Mucosa of gallbladder (tissue), 1 donor: Measurements from ENCODE around the gene STRN4. TPM values are rescaled to one million over a fixed set of nuclear protein-coding genes. Genes with fewer than 3 reads are reported as not detected.

Experiments used
- DNase-seq: peaks from one replicate; pipeline ENCODE4 v3.0.0-alpha.2; 2020; ENCODE audit warnings: low spot score
- total RNA-seq: library from RNA; stranded (reverse); gene quantifications from one replicate; pipeline ENCODE4 v1.2.1, GENCODE V29; 2021
- donor health status: DM: no; HTN: no; CAD: no.

STRN4 gene
- total RNA-seq, 1 donor from 2014 or later = 83.9 TPM

DNA sequence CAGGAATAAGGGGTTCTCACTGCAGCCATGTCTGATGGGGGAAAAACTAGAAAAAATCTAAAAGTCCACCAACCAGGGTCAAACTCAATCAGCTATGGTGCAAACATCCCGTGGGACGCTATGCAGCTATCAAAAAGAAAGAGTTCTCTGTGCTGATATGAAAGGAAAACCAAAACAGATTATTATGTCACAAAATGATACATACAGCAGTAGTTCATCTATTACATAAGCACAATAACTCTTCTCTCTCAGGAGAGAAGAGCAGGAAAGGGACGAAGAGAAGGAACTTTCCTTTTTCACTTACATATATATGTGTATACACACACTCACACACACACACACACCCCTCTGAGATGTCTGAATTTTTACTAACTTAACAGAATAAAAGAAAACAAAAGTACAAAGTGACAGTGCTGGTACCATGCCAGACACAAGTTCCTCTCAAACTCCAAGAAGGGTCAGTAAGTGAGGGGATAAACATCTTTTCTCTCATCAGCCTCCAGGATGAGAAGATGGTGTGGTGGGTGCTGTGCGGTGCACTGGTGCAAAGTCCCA lies 3.2 kb downstream of the STRN4 start:
- DNase-seq = no peak

DNA sequence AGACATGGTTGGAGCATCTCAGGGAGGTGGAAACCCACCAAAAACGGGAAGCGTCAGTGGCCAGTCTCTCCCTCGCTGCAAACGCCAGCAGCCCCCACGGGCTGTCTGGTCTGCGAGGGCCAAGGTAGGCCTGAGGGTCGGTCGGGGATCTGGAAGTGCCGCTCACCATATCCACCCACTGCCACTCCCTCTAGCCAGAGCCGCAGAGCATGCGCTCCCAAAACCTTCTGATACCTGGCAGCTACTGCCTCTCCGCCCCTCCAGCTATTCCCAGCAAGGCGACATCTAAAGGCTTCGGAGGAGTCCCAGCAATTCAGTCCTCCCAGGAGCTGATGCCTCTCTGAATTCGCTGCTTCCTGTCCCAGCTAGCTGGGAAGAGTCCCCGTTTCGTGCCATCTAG lies 4.8 kb downstream of the STRN4 start:
- no peak for DNase-seq

- DNase-seq = no peak
These were observed 6.9 kb downstream of the STRN4 start for GRCh38 chr19:46739290-46739771.

DNA sequence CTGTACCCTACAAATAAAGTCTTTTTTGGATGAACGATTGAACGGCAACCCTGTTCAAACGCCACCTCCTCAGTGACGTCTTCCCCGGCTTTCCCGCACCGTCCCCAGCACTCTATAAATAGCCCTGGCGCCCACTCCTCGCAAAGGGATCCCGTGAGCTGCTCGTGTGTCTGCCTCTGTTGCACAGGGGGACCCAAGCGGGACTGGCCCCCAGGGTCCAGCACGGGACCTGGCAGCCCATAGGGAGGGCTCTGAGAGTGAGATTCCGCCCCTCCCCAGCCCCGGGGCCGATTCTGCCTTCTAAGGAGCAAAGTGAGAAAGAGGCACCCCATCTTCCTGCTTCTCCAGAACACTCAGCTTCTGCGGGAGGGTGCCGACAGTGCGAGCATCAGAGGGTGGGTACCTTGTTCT lies 8.5 kb downstream of the STRN4 start:
- DNase-seq = no peak

DNA sequence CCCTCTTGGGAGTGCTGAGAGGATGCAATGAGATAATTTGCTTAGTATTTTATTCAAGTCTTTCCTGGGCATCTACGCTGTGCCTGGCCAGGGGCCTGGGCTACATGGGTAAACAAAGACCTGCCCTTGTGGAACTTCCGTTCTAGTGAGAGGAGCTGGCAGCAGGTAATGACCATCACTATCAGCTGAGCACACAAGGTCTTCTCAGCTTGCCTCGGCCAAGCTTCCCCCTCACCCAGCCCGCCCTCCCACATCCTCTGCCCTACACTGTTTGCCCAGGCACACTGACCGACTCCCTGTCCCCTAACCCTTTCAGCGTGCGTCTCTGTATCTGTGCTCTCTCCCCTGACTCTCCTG lies 9.0 kb downstream of the STRN4 start:
- DNase-seq = no peak

- no peak for DNase-seq
These were observed 9.5 kb downstream of the STRN4 start for GRCh38 chr19:46736531-46737297.

DNA sequence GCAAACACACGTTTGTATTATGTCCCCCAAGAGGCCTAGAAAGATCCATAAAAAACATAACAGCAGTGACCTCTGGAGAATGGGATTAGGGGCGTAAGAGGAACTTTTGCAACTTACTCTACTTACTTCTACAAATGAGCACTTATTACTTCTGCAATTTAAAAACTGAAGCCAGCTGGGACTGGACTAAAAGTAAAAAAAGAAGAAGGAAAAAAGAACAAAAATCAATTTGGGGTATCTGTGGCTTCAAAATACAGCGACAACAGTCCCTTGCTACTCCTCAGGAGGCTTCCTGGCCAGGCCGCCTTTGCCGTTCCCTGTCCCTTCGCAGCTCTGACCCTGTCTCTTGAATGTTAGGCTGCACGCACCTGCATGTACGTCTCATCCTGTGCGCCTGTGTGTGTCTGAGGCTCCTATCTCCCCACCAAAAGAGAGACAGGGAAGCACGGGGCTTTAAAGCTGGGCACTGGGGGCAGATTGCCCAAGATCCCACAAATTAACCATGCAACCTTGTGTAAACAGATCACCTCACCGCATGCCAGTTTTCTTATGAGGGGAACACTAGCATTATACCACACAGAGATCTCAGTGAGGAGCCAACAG lies 12.5 kb downstream of the STRN4 start:
- no peak for DNase-seq

DNA sequence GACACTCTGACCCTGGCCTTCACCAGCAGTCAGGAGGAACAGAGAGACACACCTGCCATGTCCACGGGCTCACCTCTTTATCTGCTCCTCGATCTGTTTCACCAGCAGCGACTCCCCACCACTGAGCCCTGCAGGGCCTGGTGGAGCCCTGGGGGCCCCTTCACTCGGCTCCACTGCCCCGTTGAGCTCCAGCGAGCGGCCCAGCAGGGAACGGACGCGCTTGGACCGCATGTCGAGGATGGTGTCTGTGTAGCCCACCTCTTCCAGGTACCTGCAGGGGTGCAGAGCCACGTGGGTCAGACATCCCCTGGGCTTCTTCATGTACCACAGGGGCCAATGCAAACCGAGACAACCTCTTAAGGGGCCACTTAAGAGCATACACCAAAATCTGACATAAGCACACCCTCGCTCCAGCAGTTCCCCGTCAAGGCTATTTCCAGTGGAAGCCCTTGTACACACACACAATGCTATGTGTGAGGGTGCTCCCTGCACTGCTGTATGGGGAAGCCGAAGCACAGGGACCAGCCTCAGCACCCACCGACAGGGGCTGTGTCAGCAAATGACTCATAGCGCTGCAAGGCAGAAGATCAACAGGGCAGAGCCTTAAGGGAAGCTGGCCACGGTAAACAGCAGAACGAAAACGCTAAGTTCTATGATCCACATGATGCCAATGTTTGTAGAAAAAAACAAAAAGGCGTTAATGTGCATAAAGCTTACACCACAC lies 13.1 kb downstream of the STRN4 start:
- no peak for DNase-seq

DNA sequence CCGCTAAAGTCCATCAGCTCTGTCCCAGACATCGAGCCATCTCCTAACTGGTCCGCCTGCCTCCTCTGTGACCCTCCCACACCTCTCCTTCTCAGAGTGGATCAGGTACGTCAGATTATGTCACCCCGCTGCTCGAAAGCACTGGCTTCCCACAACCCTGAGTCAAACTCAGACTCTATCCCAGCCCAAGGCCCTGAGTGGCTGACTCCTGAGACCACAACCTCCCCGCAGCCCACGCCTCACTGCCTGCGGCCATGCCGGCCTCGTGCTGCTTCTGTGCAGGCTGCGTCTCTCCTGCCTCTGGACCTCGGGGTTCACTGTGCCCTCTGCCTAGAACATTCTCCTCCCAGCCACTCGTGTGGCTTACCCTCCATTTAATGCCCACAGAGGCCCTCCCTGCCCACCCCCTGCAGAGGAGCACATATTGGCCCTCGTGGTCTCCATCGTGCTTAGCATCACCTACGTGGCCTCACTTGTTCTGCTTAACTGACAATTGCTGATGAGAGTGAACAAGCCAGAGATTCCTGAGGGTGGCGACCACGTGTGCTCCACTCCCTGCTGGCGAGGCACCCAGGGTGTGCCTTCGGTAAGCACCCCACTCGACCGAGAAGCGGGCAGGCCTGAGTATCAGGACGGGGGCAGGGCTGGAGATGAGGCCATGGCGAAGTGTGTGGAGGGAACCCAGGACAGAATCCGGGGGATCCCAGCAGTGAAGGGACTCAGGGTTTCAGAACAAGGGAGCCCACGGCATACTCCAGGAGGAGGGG lies 13.9 kb downstream of the STRN4 start:
- no peak for DNase-seq

DNA sequence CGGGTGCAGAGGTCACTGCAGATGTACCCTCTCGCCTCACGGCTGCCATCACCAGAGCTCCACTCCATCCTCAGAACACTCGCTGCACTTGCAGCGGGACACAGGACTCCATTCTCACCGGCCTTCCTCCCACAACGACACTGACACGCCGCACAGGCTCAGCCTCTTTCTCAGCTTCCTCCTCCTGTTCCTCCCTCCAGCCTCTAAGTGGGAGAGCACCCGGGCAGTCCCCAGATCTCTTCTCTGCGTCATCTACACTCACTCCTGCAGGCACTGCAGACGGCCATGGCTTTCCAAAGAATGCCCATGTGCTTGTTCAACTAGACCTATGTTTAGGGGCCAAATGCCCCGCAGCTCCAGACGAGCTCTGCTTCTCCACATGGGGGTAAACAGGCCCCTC lies 14.7 kb downstream of the STRN4 start:
- DNase-seq = no peak

- no peak for DNase-seq
These were observed 15.2 kb downstream of the STRN4 start for GRCh38 chr19:46731007-46731501.

GRCh38 chr19:46730595-46730994 lies 15.7 kb downstream of the STRN4 start:
- DNase-seq = no peak

DNA sequence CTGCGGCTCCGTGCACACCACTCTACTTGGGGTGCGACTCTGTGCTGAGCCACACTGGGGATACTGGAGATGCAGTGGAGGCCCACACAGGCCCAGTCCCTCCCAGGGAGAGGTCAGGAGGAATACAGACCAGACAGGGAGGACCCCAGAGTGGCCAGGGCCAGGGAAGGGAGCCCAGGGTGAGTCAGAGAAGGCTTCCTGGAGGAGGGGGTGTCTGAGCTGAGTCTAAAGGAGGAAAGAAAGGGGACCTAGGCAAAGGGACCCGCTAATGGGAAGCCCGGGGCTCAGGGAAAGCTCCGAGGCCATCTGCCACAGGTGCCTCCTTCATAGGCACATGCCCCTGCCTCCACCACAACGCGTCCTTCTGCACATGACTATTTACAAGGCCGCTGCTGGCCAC lies 16.1 kb downstream of the STRN4 start:
- no peak for DNase-seq

DNA sequence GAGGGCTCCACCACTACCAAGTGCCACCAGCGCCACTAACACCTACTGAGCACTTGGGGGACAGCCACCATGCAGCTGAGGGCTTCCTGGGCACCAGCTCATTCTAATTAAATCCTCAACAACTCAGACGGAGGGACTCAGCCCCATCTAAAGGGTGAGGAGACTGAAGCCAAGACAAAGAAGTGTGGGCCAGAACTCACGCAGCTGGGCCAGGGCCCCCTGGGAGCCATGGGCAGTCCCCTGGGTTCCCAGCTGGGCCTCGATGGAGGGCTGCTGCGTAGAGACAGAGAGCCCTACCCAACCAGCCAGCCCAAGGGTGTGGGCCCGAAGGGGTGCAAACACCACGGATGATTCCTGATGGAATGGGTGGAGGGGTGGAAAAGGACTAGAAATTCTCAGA lies 16.6 kb downstream of the STRN4 start:
- no peak for DNase-seq

GRCh38 chr19:46728693-46729339 lies 17.4 kb downstream of the STRN4 start:
- peak; percentile 73 for DNase-seq

DNA sequence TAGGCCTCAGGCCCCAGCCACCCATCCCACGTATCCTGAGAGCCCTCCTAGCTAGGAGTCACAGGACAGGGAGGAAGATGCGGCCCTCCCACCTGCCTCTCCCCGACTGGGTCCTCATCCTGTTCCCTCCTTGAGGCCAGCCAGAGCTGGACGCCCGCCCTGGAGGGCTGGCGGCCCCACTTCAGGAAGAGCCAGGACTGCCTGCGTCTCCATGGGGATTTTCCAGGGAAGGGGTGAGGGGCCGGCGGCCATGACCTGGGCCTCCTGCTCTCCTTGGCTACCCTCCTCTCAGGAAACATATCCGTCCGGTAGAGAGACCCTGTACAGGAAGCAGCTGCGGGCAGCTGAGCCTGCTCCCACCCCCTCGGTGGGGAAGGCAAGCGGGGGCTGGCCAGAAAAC lies 18.0 kb downstream of the STRN4 start:
- no peak for DNase-seq

- DNase-seq = no peak
These were observed 18.5 kb downstream of the STRN4 start for GRCh38 chr19:46727757-46728156.

- DNase-seq = no peak
These were observed 19.2 kb downstream of the STRN4 start for GRCh38 chr19:46726971-46727501.

DNA sequence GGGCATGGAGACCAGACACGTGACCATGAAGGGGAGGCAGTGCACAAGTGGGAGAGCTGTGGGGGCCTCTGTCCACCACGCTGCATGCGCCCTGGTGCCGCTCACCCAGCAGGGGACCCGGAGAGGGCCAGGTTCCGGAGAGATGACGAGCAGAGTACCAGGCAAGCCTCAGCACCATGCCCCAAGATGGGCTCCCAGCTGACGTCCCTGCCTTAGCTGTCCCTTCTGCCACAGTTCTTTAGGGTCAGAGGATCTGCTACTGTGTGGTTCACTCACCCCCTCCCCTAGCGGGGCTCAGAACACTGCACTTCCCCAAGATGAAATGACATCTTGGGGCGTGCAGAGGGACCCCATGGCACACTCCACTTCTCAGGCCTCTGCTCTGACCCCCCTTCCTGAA lies 19.7 kb downstream of the STRN4 start:
- DNase-seq = no peak

GRCh38 chr19:46725859-46726393 lies 20.3 kb downstream of the STRN4 start:
- no peak for DNase-seq
